Lung (tissue), 12 donors: ENCODE results near the gene RSL1D1. TPM values are rescaled to one million over a fixed set of nuclear protein-coding genes. Genes with fewer than 3 reads are reported as not detected.

ENCODE experiments used
- ATAC-seq: fragments of 200-7000 bp; cut with Tn5 transposase; one replicate; pipeline ENCODE4 v1.9.1; 2020; ENCODE audit warnings: moderate number of reproducible peaks; ENCODE audit not compliant: insufficient read depth, low FRiP score
- DNase-seq, 3 donors: peaks; one replicate each; pipeline ENCODE4 v3.0.0-alpha.2; 2013 to 2017
- H3K27ac ChIP-seq, 2 donors: one replicate each; pipeline ENCODE4 v1.5.1; 2013; ENCODE audit warnings: mild to moderate bottlenecking in 2 of 2, moderate library complexity in 2 of 2, control low read depth in 1 of 2, inconsistent platforms in 1 of 2, low read depth in 1 of 2, low read length in 1 of 2
- H3K27me3 ChIP-seq, 3 donors: one replicate each; pipeline ENCODE4 v1.5.1; 2013; ENCODE audit warnings: low read length in 2 of 3; ENCODE audit not compliant: control insufficient read depth in 3 of 3, insufficient read depth in 3 of 3
- H3K36me3 ChIP-seq, 4 donors: one replicate each; pipeline ENCODE4 v1.5.1; 2013; ENCODE audit warnings: low read length in 4 of 4, mild to moderate bottlenecking in 1 of 4, moderate library complexity in 1 of 4; ENCODE audit not compliant: control insufficient read depth in 4 of 4, insufficient read depth in 4 of 4
- H3K4me1 ChIP-seq, 5 donors: one replicate each; pipeline ENCODE4 v1.5.1; 2013; ENCODE audit warnings: low read length in 5 of 5, mild to moderate bottlenecking in 2 of 5, moderate library complexity in 1 of 5; ENCODE audit not compliant: control insufficient read depth in 5 of 5, insufficient read depth in 5 of 5
- H3K4me3 ChIP-seq: one replicate; pipeline ENCODE4 v1.5.1; 2013; ENCODE audit warnings: mild to moderate bottlenecking, control low read depth, moderate library complexity
- H3K9ac ChIP-seq, 2 donors: one replicate each; pipeline ENCODE4 v1.5.1; 2013; ENCODE audit warnings: low read length in 2 of 2, control low read depth in 1 of 2; ENCODE audit not compliant: insufficient read depth in 1 of 2
- H3K9me3 ChIP-seq, 4 donors: one replicate each; pipeline ENCODE4 v1.5.1; 2013; ENCODE audit warnings: low read length in 3 of 4, mild to moderate bottlenecking in 1 of 4, moderate library complexity in 1 of 4; ENCODE audit not compliant: control insufficient read depth in 4 of 4, insufficient read depth in 3 of 4
- WGBS, 2 donors: extraction: QIAGEN DNeasy Blood & Tissue Kit; methylation state at CpG; one replicate each; pipeline ENCODE4 v1.1.7; 2013; 5-methylcytosine and 5-hydroxymethylcytosine counted together
- polyA plus RNA-seq, 2 donors: library from polyadenylated mRNA; stranded (reverse); fragments of 200-250 nt; gene quantifications; one replicate each; pipeline ENCODE4 v1.2.1, GENCODE V29; 2013
- total RNA-seq, 2 donors: library from RNA; depleted of rRNA in 1 of 2; stranded (reverse); fragments of >200 nt in 1 of 2; gene quantifications; one replicate each; pipeline ENCODE4 v1.2.1, GENCODE V29; 2014 to 2021
- TF ChIP-seq, protein P1 (sequence below): IDR thresholded peaks from 2 replicates; pipeline ENCODE4 v1.5.1; 2012; ENCODE audit warnings: mild to moderate bottlenecking; ENCODE audit errors: control extremely low read depth, extremely low read depth
- donor health status: control.
- donor health status: control.
- donor health status: Bipolar disorder and iron deficiency.
- donor health status: healthy.
- donor health status: DM: yes; HTN: yes; CAD: no.

Gene RSL1D1
- total and polyA plus RNA-seq, 4 donors, result 68.5 to 206 (median 89.9) TPM

DNA sequence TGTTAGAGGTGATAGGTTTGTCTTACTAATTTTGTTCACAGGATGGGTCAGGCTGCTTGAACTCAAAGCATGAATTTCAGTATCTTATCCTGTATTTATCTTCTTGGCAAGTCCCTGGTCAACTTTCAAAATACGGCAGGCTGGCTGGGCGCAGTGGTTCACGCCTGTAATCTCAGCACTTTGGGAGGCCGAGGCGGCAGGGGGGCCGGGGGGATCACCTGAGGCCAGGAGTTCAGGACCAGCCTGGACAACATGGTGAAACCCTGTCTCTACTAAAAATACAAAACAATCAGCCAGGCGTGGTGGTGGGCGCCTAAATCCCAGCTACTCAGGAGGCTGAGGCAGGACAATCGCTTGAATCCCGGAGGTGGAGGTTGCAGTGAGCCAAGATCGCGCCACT, 25.0 kb upstream of the RSL1D1 start:
- no peaks in the 10 kb centered on the region for H3K9me3 ChIP-seq
- peaks cover 17 to 36% (median 26%) of the 10 kb centered on the region in 4 donors for H3K36me3 ChIP-seq
- no peak for DNase-seq
- H3K4me1 ChIP-seq, result no peaks in the 10 kb centered on the region
- H3K27ac ChIP-seq, result no peak overlapping the region
- ATAC-seq, result no peak
- TF ChIP-seq, protein P1, sequence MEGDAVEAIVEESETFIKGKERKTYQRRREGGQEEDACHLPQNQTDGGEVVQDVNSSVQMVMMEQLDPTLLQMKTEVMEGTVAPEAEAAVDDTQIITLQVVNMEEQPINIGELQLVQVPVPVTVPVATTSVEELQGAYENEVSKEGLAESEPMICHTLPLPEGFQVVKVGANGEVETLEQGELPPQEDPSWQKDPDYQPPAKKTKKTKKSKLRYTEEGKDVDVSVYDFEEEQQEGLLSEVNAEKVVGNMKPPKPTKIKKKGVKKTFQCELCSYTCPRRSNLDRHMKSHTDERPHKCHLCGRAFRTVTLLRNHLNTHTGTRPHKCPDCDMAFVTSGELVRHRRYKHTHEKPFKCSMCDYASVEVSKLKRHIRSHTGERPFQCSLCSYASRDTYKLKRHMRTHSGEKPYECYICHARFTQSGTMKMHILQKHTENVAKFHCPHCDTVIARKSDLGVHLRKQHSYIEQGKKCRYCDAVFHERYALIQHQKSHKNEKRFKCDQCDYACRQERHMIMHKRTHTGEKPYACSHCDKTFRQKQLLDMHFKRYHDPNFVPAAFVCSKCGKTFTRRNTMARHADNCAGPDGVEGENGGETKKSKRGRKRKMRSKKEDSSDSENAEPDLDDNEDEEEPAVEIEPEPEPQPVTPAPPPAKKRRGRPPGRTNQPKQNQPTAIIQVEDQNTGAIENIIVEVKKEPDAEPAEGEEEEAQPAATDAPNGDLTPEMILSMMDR, result no peak
- no peaks in the 10 kb centered on the region for H3K27me3 ChIP-seq
- no peak overlapping the region for H3K4me3 ChIP-seq
- no peak overlapping the region for H3K9ac ChIP-seq
- 91 to 92% methylated on average over 12 of the region's 12 CpGs for WGBS, 2 donors

DNA sequence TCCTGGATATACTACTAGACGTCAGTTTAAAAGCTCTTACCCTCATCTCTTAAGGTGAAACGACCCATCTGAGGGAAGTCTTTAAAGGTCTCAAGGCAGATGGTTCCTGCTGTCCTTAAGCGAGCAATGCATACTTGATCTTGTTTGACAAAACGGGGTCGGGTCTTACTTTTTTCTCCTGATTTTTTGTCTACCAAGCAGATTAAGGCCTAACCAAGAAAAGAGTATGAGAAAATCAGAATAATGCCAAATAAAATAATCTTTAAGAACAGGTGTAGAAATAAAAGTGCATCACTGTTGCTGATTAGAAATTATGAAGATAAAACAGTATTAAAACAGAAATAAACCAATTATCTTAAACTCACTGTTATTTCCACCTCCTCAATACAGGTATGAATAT, 24.4 kb upstream of the RSL1D1 start:
- H3K27me3 ChIP-seq, result no peaks in the 10 kb centered on the region

DNA sequence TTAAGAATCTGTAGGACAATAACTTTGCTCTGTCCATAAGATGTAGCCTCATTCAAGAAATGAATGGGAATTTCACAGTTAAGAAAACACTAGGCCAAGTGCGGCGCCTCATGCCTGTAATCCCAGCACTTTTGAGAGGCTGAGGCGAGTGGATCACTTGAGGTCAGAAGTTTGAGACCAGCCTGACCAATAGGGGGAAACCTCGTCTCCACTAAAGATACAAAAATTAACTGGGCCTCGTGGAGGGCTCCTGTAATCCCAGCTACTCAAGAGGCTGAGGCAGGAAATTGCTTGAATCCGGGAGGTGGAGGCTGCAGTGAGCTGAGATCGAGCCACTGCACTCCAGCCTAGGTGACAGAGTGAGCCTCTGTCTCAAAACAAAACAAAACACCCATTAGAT, 19.9 kb upstream of the RSL1D1 start:
- TF ChIP-seq, protein P1, result no peak
- ATAC-seq (no peak), DNase-seq (peak in 2 of 3 donors; percentile 25 to 42)
- Histone ChIP-seq H3K9me3 (no peaks in the 10 kb centered on the region), H3K27me3 (no peaks in the 10 kb centered on the region), H3K36me3 (peaks cover 11 to 21% (median 16%) of the 10 kb centered on the region in 4 donors), H3K27ac (no peak overlapping the region), H3K4me3 (no peak overlapping the region), H3K9ac (no peak overlapping the region), H3K4me1 (no peaks in the 10 kb centered on the region)
- 39 to 53% methylated on average over 7 of the region's 7 CpGs for WGBS, 2 donors

More for the DNA sequence above, 24.4 kb upstream of the RSL1D1 start:
- Histone ChIP-seq H3K27ac (no peak overlapping the region), H3K9me3 (no peaks in the 10 kb centered on the region), H3K36me3 (peaks cover 14 to 31% (median 22%) of the 10 kb centered on the region in 4 donors), H3K4me3 (no peak overlapping the region), H3K9ac (no peak overlapping the region), H3K4me1 (no peaks in the 10 kb centered on the region)
- ATAC-seq (no peak), DNase-seq (no peak)
- TF ChIP-seq, protein P1, result no peak
- WGBS, 2 donors, result 85 to 93% methylated on average over 5 of the region's 5 CpGs

DNA sequence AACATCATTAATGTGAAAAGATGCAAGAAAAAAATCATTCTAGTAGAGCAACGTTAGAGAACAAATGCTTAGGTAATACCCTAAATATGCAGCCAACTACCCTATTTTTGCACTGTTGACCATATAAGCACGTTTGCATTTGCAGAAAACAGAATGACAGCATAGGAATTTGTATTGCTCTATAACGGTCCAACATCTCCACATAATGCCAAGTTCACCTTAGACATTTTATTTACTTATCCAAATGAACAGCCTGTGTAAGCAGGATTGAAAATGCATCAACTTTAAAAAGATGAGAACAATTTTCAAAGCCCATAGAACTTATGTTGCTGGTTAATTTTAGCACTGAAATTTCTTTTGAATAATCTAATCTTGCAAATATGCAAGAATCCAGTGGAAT, 19.1 kb upstream of the RSL1D1 start:
- Histone ChIP-seq H3K4me1 (no peaks in the 10 kb centered on the region), H3K36me3 (peaks cover 9 to 18% (median 12%) of the 10 kb centered on the region in 4 donors), H3K9ac (no peak overlapping the region), H3K27ac (no peak overlapping the region), H3K4me3 (no peak overlapping the region), H3K27me3 (no peaks in the 10 kb centered on the region), H3K9me3 (no peaks in the 10 kb centered on the region)
- DNase-seq, result no peak
- no peak for ATAC-seq
- TF ChIP-seq, protein P1, result no peak
- WGBS, 2 donors, result 46 to 58% methylated on average over 3 of the region's 3 CpGs
